SH-SY5Y (cell line): ENCODE data around the gene TSSK6.

Source experiments
- GATA2 ChIP-seq: IDR thresholded peaks from 2 replicates; pipeline ENCODE4 v1.6.1; 2011; ENCODE audit warnings: mild to moderate bottlenecking, low read depth, low read length
- GATA3 ChIP-seq: IDR thresholded peaks from 2 replicates; pipeline ENCODE4 v1.6.1; 2011; ENCODE audit warnings: low read depth, mild to moderate bottlenecking, low read length, moderate library complexity

GRCh38 chr19:19517235-19517619 is 1.9 kb upstream of the TSSK6 start:
- TF ChIP-seq GATA2 (no peak), GATA3 (no peak)
